Epithelial cell of prostate (primary cell): Measurements from ENCODE around the gene GBA3.

Experiments used
- DNase-seq: peaks from one replicate; pipeline ENCODE4 v3.0.0-alpha.2; 2011; ENCODE audit warnings: low read depth, low spot score
- H3K27ac ChIP-seq: fragments of 450-650 bp; 2 replicates; pipeline ENCODE4 v1.5.1; 2017; ENCODE audit warnings: mild to moderate bottlenecking

Gene GBA3

DNA sequence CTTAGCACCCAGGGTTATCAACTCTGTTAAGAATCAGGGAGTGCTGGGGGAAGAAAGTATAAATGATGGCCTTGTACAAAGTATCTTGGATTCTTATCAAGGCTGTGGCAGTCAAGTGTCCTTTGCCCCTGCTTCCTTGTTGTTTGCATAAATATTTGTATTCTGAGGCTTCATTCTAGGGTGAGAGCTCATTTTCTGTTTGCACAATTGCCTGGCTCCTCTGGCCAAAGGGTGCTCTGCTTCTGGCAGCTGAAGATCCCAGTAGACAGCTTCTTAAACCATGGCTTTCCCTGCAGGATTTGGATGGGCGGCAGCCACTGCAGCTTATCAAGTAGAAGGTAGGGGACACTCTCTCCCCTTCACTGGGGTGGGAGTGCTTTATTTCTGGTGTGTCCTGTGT, at the start of gene GBA3:
GBA3 (plus strand) TSS at position 202 of the 400 bp plus-strand sequence.
- DNase-seq, result no peak

DNA sequence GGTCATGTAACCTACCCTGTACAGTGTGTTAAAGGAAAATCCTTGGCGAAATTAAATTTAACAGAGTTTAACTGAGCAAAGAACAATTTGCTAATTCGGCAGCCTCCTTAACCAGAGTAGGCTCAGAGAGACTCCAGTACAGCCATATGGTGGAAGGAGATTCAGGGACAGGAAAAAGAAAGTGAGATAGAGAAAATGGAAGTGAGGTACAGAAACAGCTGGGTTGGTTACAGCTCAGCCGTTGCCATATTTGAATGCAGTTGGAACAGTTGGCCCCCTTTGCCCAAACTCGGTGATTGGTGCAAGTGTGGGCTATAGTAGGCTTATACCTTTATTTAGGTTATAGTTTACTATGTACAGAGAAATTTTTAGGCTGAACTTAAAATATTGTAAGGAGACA, 48.8 kb upstream of the GBA3 start:
- no peak for DNase-seq
- no peak overlapping the region for H3K27ac ChIP-seq

More for the DNA sequence above, at the start of gene GBA3:
- H3K27ac ChIP-seq, result no peak within 1 kb of the TSS

DNA sequence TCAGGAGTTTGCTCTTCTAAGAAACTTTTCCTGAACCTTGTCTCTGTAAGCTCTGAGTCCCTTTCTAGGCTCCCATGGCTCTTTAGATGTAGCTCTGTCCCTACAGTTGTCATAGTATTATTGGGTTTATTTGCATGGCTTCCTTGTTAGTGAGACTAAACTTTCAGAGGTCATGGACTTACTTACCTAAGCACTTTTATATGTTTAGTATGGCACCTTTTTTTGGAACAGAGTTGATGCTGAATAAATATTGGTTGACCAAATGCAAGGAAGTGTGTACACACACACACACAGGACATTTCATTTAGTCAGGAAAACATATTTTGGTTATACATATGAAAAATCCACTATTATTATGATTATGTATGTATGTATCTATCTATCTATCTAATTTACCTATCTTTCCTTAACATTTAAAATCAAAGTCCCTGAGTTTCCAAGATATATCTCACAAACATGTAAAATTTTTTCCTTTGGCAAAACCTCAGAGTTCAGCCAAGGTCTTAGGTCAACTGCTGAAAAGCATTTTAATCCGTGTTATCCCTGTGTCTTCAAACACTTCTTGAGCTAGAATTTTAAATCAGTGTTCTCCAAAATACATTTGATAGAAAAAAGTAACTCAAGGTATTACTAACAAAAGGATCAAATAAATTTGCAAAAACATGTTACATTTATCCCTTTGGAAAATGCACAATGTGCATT, 47.1 kb upstream of the GBA3 start:
- DNase-seq, result no peak
- no peak overlapping the region for H3K27ac ChIP-seq

DNA sequence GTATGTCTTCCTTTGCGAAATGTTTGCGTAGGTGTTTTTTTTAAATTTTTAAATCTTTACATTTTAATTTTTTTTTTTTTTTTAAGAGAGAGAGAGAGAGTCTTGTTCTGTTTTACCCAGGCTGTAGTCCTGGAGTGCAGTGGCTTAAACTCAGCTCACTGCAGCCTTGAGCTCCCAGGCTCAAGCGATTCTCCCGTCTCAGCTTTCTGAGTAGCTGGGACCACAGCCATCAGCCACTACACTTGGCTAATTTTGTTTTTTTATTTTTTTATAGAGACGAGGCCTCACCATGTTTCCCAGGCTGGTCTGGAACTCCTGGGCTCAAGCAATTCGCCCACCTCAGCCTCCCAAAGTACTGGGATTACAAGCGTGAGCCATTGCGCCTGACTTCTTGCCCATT, 43.7 kb upstream of the GBA3 start:
- no peak overlapping the region for H3K27ac ChIP-seq
- DNase-seq, result no peak

DNA sequence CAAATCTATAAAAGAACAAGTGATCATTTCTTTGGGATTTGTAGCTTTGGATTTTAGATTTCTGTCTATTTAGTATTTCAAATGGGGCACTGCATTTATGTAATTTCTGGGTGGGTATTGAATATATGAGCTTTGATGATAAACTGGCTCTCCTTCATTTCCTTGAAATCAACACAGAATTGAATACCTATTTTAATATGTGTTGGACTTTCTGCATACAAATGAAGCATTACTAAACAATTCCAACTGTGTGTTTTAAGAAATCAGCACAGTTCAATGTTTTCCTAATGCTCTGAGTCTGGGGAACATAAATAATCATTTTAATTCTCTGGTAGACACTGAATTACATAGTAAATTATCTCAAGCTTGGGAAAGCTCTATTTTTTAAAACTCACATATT, 42.0 kb upstream of the GBA3 start:
- H3K27ac ChIP-seq, result no peak overlapping the region

DNA sequence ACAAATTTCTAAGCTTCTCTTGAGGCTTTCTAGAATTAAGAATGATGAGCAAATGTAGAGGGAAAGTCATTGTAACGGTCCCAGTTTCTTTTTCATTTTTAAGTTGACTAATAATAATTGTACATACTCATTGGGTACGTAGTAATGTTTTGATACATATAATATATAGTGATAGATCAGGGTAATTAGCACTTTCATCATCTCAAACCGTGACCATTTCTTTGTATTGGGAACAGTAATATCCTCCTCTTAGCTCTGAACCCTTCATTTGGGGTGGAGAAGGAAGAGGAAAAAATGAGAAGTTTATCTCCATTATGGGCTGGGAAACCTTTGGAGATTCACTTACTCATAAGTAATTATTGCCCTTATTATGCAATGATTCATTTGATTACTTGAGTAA, 39.0 kb upstream of the GBA3 start:
- H3K27ac ChIP-seq, result no peak overlapping the region
- DNase-seq, result no peak

More for the DNA sequence above, 42.0 kb upstream of the GBA3 start:
- DNase-seq, result no peak

DNA sequence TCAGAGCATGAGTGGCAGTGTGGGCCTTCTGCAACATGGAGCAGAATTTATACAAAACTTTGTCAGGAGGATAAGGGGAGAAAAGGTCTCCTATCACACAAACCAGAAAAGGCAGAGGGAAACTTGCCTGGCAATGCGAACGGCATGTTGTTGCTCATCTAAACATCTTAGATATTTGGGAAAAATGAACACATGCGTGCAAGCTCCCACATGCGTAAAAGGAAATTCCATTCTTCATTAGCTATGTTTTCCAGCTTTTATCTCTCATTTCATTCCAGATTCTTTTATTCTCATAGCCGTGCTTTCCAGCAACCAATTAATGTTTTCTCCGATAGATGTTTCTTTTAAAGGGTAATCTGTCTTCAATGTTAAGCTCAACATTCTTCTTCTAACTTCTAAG, 31.3 kb upstream of the GBA3 start:
- no peak for DNase-seq
- peak overlapping the region; percentile 24 for H3K27ac ChIP-seq

DNA sequence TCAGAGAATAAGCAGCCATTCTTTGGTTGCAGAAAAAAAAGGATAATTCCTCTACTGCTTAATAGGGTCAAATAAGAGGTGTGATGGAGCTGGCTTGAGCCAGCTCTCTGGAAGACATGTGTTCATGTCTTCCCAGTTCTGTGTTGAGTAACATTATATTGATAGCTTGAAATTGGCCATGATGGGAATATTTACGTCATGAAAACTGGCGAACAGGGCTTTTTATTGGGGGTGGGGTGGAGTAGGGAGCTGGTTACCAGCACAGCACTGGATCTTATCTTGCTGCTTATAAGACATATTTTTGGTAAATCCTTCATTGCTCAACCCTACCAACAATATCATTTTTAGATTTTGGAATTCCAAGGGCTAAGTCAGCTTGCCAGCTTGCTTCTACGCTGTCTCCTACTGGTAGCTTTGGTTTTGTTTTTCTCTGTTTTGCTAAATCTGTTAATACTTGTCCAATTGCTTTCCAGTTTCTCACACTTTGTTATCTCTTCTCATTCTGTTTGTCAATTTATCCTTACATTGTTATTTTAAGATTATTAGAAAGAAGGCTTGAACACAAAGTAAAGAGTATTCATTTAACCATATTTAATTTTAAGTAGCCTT, 25.3 kb upstream of the GBA3 start:
- no peak for DNase-seq
- H3K27ac ChIP-seq, result no peak overlapping the region

DNA sequence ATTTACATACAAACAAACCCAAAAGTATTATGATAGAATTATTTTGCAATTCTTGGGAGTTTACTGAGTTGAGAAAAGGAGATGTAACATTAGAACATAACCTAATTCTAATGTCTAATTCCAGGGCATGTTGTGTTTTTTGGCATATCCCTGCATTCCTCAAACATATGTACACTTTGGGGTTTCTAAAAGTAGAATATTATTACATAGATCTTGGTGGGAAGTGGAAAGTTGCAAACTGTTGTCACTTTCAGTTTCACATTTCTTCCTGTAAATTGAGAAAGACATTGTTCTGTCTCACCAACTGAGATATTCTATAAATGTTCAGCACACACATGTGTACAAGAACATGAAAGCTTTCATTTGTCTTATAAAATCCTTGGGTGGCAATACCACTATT, 24.4 kb upstream of the GBA3 start:
- no peak for DNase-seq
- H3K27ac ChIP-seq, result no peak overlapping the region

DNA sequence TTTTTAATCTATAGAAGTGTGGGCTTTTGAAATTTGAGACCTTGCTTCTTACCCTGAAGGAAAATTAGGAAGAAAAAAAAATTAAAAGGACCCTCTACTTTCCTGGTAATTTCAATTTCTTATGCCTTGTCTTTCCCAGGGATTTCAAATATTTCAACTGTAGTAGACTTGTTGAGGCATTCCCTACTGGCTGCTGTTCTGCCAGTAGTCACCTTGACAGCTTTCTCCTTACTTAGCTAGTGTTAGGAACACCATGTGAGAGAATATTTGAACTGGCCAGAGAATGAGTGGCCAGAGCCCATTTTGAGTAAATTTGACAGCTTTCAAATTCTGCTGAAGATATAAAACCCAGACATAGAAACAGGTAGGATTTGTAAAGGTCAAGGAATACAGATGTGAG, 24.0 kb upstream of the GBA3 start:
- H3K27ac ChIP-seq, result no peak overlapping the region
- DNase-seq, result no peak

DNA sequence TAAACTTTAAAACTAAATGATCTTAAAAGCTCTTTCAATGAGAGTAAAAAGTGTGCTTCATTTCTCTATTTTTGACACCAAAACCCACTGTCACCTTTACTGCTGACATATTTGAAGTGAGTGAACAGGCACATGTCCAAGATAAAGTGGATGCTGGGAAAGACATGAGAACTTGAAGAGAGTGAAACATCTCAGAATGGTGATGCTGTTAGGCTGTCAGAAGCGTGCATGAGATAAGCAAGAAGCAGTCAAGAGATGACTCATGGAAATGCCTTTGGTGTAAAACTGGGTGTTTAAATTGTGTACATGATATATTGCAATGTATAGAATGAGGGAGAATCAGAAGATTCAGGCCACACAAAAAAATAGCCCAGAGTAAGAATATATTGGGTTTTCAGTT, 21.8 kb upstream of the GBA3 start:
- no peak overlapping the region for H3K27ac ChIP-seq
- DNase-seq, result no peak

DNA sequence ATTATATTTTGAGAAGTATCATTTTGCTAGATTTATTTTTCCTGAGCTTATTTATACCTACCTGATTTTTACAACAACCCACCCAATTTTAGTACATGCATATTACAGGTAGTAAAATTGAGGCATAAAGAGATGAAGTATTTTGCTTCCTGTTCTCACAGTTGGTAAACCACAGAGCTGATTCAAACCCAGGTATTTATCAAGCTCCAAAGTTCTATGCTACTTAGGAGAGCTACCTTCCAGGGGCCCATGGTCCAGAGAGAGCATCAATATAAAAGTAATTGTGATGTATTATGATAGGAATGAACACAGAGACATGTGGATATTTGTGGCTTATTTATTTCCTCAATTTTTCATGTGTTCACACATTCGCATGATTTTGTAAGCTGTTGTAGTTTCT, 20.2 kb upstream of the GBA3 start:
- no peak overlapping the region for H3K27ac ChIP-seq
- no peak for DNase-seq

DNA sequence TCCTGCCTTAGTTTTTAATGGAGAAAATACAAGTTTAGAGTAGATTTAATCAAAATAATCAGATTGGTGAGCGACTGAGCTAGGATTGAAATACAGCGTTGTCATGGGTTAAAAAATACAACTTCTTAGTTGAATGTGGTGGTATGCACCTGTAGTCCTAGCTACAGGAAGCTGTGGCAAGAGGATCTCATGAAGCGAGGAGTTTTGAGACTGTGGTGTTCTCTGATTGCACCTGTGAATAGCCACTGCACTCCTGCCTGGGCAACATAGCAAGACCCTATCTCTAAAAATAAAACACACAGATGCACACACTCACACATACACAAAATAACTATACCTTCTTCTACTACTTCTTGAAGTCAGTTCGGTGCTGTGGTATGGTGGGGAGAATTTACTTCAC, 19.8 kb upstream of the GBA3 start:
- DNase-seq, result no peak
- no peak overlapping the region for H3K27ac ChIP-seq

DNA sequence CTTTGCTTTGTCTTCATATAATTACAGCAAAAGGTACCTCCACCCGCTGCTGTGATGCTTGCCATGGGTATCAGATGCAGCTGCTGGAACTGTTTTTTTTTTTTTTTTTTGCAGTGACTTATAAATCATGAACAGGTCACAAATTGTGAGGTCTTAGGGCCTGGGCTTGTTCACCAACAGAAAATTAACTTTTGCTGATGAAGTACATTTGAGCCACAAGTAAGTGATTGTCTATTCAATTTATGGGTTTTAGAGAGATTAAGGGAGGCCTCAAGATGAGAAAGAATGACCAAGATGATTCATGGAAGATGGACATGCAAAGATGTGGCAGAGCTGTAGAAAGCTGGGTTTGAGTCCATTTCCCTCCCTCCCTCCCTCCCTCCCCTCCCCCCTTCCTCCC, 18.0 kb upstream of the GBA3 start:
- H3K27ac ChIP-seq, result no peak overlapping the region
- no peak for DNase-seq

DNA sequence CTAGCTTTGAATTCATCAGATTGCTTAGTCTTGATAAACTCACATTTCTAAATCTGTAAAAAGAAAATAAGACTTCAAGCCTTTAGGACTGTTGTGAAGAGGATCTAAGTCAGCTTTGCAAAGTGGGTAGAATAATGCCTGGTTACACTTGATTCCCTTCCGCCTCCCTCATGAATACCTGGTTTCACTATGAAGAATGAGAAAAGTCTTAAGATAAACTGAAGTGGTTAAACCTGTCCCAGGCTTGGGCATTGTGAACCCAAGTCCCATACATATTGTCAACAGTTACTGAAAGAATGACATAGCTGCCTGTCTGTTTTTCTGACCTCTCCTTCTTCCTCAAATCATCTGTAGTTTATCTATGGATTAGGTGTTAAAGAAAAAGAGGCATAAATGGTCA, 16.7 kb upstream of the GBA3 start:
- no peak for DNase-seq
- H3K27ac ChIP-seq, result no peak overlapping the region

DNA sequence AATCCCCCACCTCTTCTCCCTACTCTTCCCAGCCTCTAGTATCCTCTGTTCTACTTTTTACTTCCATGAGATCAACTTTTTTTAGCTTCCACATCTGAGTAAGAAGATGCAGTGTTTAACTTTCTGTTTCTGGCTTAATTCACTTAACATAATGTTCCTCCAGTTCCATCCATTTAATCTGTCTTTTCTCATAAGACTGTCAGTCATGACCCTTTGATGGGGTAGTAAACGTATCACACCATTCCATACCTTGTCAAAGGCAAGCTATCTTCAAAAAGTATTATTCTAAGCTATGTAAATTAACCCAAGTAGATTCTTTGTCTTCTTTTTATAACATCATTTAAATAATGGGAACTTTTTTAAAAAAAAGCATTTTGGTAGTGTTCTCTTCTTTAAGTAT, 15.0 kb upstream of the GBA3 start:
- H3K27ac ChIP-seq, result no peak overlapping the region
- no peak for DNase-seq

DNA sequence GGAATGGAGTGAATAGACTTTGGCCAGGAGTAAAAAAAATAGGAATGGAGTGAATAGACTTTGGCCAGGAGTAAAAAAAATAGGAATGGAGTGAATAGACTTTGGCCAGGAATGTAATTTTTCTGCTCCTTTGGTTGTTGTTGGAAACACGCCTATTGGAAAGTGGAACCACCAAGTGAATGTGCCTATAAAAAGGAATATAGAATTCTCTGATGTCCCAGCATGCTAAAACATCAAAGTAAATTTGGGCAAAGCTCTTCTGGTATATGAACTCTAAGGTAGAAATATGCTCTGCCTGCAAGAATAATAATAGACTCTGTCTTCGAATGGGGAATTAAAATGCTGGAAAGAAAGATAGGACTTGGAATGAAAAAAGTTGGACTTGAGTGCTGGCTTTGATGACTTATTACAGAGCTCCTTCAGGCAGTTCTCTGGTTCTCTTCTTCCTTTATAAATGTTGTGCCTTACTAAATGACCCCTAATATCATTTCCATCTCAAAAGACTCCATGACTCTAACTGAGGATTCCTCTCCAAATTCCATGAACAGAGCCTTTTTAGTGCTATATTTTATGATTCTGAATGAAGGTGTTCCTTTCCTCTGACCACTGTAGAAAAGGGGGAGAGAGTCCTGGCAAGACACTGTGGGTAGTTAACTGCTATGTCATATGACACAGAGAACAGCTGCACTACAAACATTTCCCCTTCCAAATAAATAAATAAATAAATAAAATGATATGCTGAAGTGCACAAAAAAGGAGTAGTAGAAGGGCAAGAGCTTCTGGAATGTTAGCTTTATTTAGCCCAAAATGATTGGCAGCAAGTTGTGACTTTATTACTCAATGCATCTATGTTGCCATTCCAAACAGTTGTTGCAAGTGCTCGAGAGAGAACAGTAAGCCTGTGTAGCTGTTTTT, 13.5 kb upstream of the GBA3 start:
- DNase-seq, result no peak
- H3K27ac ChIP-seq, result no peak overlapping the region

DNA sequence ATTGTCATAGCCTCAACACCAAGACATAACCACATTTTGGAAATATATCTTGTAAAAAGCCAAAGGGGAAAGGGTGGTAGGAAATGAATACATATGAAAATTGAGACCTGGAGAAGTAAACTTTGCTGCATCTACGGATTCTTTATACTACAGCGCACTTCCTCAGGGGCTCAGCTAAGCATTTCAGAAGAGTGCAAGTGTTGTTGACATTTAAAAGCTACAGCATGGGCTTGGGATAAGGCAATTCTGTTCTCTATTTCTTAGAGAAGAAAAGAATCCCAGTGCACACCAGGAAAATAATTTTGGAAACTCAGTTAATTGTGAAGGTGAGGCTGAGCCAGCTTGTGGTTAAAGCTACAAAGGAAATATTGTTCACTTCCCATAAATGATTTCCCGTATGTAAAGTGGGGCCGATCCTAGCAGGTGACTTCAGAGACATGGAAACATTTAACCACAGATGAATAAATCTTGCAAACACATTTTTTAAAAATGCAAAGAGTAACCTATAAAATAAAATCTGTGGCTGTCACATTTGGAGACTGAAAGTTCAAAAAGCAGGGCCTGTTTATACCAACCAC, 12.6 kb upstream of the GBA3 start:
- no peak for DNase-seq
- H3K27ac ChIP-seq, result no peak overlapping the region

DNA sequence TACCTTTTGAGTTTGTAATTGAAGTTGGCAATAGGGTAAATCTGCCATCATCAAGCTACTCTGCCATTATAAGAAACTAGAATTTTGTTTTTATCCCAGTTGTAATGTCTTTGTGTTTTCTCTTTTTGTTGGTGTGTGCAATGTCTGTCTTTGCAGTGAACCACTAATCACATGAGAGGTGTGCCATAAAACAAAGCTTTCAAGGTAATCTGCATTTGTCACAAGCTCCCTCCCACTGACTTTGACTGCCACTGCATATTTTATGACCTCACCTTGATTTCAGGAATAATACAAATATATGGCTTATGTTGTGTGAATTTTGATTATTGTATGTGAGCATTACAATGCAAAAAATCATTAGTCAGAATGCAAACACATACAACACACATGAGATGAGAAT, 9.0 kb upstream of the GBA3 start:
- H3K27ac ChIP-seq, result no peak overlapping the region
- no peak for DNase-seq

DNA sequence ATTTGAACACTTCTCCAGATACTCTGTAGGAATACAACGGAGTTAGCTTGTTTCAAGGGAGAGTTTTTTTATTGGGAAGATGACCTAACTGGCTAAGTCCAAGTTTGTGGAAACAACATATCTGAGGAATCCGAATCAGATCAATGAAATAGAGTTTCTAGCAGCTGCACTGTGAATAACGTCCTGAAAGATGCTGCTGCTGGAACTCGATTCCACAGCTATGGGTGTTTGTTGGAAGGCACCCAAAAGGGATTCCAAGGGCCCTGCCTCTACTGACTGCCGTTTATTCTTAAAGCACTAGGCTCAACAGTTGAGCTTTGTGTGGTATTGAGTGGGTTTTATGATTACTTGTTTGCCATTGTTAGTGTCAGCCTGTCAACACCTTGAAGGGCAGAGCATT, 6.6 kb upstream of the GBA3 start:
- H3K27ac ChIP-seq, result no peak overlapping the region
- DNase-seq, result no peak

DNA sequence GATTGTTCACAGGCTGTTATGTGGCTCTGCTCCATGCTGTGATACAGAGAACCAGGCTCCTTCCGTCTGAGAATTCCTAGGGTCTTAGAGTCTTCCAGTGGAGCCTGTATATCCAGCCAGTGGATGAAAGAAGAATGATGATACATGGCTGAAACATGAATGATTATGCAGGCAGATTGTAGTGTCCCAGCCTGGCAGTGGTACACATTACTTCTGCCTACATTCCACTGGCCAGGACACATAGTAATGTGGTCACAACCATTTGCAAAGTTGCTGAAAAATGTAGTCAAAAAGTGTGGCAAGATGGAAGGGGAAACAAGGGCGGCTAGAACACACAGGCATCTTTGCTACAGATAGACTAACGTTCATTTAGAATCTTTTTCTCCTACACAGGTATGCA, 4.5 kb upstream of the GBA3 start:
- H3K27ac ChIP-seq, result peak overlapping the region; percentile 27
- no peak for DNase-seq
